B cell (primary cell): ENCODE measurements around the gene SLC25A4. TPM values are rescaled to one million over a fixed set of nuclear protein-coding genes. Genes with fewer than 3 reads are reported as not detected.

Experiments used
- ATAC-seq: fragments of 200-7000 bp; cut with Tn5 transposase; one replicate; pipeline ENCODE4 v1.10.0; 2021; ENCODE audit warnings: low read depth, mild to moderate bottlenecking, moderate number of reproducible peaks, moderate library complexity
- CTCF ChIA-PET: fragments of 350-600 bp; sonication (Branson Sonifier 250); formaldehyde crosslinking; loops from one replicate; lab custom pipeline; 2021; ENCODE audit warnings: antibody characterized with exemption, inconsistent platforms; lab: Charles Lee
- POLR2A ChIA-PET: fragments of 350-600 bp; sonication (Branson Sonifier 250); formaldehyde crosslinking; loops from one replicate; lab custom pipeline; 2021; ENCODE audit warnings: antibody characterized with exemption; lab: Charles Lee
- DNase-seq: peaks from one replicate; pipeline ENCODE4 v3.0.0; 2013
- H2AFZ ChIP-seq: 2 replicates; pipeline ENCODE4 v1.6.1; 2012; ENCODE audit warnings: mild to moderate bottlenecking, low read depth, low read length; ENCODE audit not compliant: insufficient read depth, poor library complexity, severe bottlenecking
- H3K27ac ChIP-seq, 2 donors: 1 replicate in 1 of 2; 2 replicates in 1 of 2; pipeline ENCODE4 v1.5.1; 2012 to 2013; ENCODE audit warnings: low read length in 2 of 2, mild to moderate bottlenecking in 2 of 2, moderate library complexity in 1 of 2
- H3K27me3 ChIP-seq, 4 experiments: fragments of 200-600 bp in 1 of 4; sonication (generic) in 1 of 4; replicated peaks in 1 of 4; 1 replicate in 2 of 4; 2 replicates in 2 of 4; pipeline versions ENCODE4 v1.6.1 to v1.7.0; 2013 to 2016; ENCODE audit warnings: low read length in 3 of 4, mild to moderate bottlenecking in 2 of 4, mixed read lengths in 1 of 4, moderate library complexity in 1 of 4; ENCODE audit not compliant: insufficient read depth in 4 of 4, control insufficient read depth in 3 of 4; ENCODE audit errors: control extremely low read depth in 1 of 4
- H3K36me3 ChIP-seq, 2 experiments: replicated peaks in 1 of 2; 1 replicate in 1 of 2; 2 replicates in 1 of 2; pipeline versions ENCODE4 v1.6.1 to v1.7.1; 2013; ENCODE audit warnings: low read length in 1 of 2; ENCODE audit not compliant: insufficient read depth in 2 of 2, control insufficient read depth in 1 of 2; ENCODE audit errors: control extremely low read depth in 1 of 2, extremely low read depth in 1 of 2
- H3K4me1 ChIP-seq, 2 donors: fragments of 200-600 bp in 1 of 2; sonication (generic) in 1 of 2; 1 replicate in 1 of 2; 2 replicates in 1 of 2; pipeline versions ENCODE4 v1.5.1 to v1.6.1; 2013 to 2017; ENCODE audit warnings: low read length in 2 of 2; ENCODE audit not compliant: control insufficient read depth in 2 of 2, insufficient read depth in 2 of 2
- H3K4me2 ChIP-seq: replicated peaks from 2 replicates; pipeline ENCODE3; 2012; ENCODE audit warnings: mild to moderate bottlenecking, low read depth, low read length; ENCODE audit not compliant: poor library complexity, severe bottlenecking
- H3K4me3 ChIP-seq, 5 experiments: fragments of 200-600 bp in 1 of 5; sonication (generic) in 1 of 5; 1 replicate in 3 of 5; 2 replicates in 2 of 5; pipeline versions ENCODE4 v1.5.1 to v1.7.0; 2011 to 2016; ENCODE audit warnings: low read length in 4 of 5, mild to moderate bottlenecking in 4 of 5, low read depth in 2 of 5, control low read depth in 1 of 5, moderate library complexity in 1 of 5; ENCODE audit not compliant: insufficient read depth in 1 of 5; ENCODE audit errors: control extremely low read depth in 1 of 5, extremely low read depth in 1 of 5
- H3K79me2 ChIP-seq: fragments of 200-600 bp; sonication (generic); one replicate; pipeline ENCODE4 v1.6.0; 2016; ENCODE audit warnings: low read length; ENCODE audit not compliant: control insufficient read depth, insufficient read depth
- H3K9ac ChIP-seq: fragments of 200-600 bp; sonication (generic); 2 replicates; pipeline ENCODE4 v1.6.1; 2017; ENCODE audit warnings: mild to moderate bottlenecking, low read length, moderate library complexity
- H3K9me3 ChIP-seq, 3 donors: one replicate each; pipeline versions ENCODE4 v1.6.1 to v1.7.1; 2013; ENCODE audit warnings: low read length in 2 of 3; ENCODE audit not compliant: control insufficient read depth in 2 of 3, insufficient read depth in 1 of 3; ENCODE audit errors: control extremely low read depth in 1 of 3
- H4K20me1 ChIP-seq: 2 replicates; pipeline ENCODE4 v1.6.0; 2012; ENCODE audit warnings: mild to moderate bottlenecking, low read length; ENCODE audit not compliant: insufficient read depth, control insufficient read depth, poor library complexity, severe bottlenecking
- H3K27ac Mint-ChIP-seq: one replicate; pipeline ENCODE4 v1.8.0; 2021; ENCODE audit warnings: mixed read lengths
- H3K27me3 Mint-ChIP-seq: one replicate; pipeline ENCODE4 v1.8.0; 2021; ENCODE audit warnings: mixed read lengths
- H3K4me1 Mint-ChIP-seq: one replicate; pipeline ENCODE4 v1.8.0; 2021; ENCODE audit warnings: mixed read lengths
- H3K4me3 Mint-ChIP-seq: one replicate; pipeline ENCODE4 v1.8.0; 2021; ENCODE audit warnings: mixed read lengths
- H3K9me3 Mint-ChIP-seq: one replicate; pipeline ENCODE4 v1.8.0; 2022; ENCODE audit warnings: mixed read lengths; ENCODE audit not compliant: insufficient read depth
- EZH2 ChIP-seq: IDR thresholded peaks from 2 replicates; pipeline ENCODE4 v1.6.1; 2012; ENCODE audit warnings: borderline replicate concordance, low read depth, mild to moderate bottlenecking, moderate library complexity, low read length; ENCODE audit not compliant: insufficient read depth, poor library complexity, severe bottlenecking
- WGBS: methylation state at CpG from one replicate; pipeline ENCODE4 v1.1.5; 2013; ENCODE audit warnings: missing lambda C conversion rate; ENCODE audit not compliant: insufficient coverage; 5-methylcytosine and 5-hydroxymethylcytosine counted together
- intact Hi-C: fragments of 100-400 bp; cut with micrococcal nuclease; formaldehyde crosslinking; loops from one replicate; pipeline ENCODE4 v1.10.0; 2022
- polyA plus RNA-seq: library from polyadenylated mRNA; depleted of rRNA; stranded (reverse); fragments of >200 nt; gene quantifications from 2 replicates; pipeline ENCODE4 v1.2.3, GENCODE V29; 2012
- total RNA-seq, 2 donors: library from RNA; stranded (reverse); fragments of 120-200 nt in 1 of 2; gene quantifications; 1 replicate in 1 of 2; 2 replicates in 1 of 2; pipeline versions ENCODE4 v1.2.3 to v1.2.4, GENCODE V29; 2013 to 2022
- TF ChIP-seq, protein P1 (sequence below): fragments of 200-600 bp; IDR thresholded peaks from one replicate; pipeline ENCODE4 v1.8.0; 2022; ENCODE audit warnings: antibody characterized with exemption, mild to moderate bottlenecking

SLC25A4 gene
- total and polyA plus RNA-seq, 2 donors (not counting 1 experiment from before 2014, with no cell fraction given) = 7.3 to 11.7 TPM

DNA sequence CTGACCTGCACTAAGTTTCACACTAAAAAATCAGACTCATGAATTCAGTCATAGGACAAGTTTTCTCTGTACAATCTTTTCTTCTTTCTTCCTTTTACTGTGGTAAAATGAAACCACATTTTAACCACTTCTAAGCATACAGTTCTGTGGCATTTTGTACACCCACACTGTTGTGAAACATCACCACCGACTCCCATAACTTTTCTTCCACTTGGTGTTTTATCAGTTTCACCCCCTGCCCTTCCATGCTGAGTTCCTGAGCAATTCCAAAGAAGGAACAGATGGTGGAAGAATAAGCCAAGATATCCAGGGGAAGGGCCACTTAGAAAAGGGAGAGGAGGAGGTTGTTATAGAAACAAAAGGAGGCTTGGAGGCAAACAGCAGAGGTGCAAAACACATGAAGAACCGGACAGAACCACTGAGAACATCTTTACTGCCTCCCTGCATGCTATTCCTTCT, 22.6 kb downstream of the SLC25A4 start:
- no peak overlapping the region for H3K4me2 ChIP-seq
- no peak overlapping the region for H3K27ac ChIP-seq
- ATAC-seq = no peak
- DNase-seq = no peak
- Mint-ChIP-seq H3K27ac (no peak overlapping the region), H3K9me3 (no peaks in the 10 kb centered on the region), H3K27me3 (no peaks in the 10 kb centered on the region), H3K4me1 (peaks cover 10% of the 10 kb centered on the region), H3K4me3 (no peak overlapping the region)
- H3K36me3 ChIP-seq = peaks cover 0 to 47% of the 10 kb centered on the region in 2 experiments
- peaks cover 5% of the 10 kb centered on the region for H3K79me2 ChIP-seq
- H3K9ac ChIP-seq = no peak overlapping the region
- intact Hi-C loops = no loop called here
- no peak overlapping the region for H2AFZ ChIP-seq
- no peaks in the 10 kb centered on the region for H3K4me1 ChIP-seq
- no peaks in the 10 kb centered on the region for H4K20me1 ChIP-seq
- CTCF ChIA-PET = interaction anchor here (1.4 kb wide), 1 partner anchor 18 kb away, joined by 3 read pairs; no protein-coding TSS in a partner anchor
- no peak for TF ChIP-seq EZH2
- TF ChIP-seq, protein P1, sequence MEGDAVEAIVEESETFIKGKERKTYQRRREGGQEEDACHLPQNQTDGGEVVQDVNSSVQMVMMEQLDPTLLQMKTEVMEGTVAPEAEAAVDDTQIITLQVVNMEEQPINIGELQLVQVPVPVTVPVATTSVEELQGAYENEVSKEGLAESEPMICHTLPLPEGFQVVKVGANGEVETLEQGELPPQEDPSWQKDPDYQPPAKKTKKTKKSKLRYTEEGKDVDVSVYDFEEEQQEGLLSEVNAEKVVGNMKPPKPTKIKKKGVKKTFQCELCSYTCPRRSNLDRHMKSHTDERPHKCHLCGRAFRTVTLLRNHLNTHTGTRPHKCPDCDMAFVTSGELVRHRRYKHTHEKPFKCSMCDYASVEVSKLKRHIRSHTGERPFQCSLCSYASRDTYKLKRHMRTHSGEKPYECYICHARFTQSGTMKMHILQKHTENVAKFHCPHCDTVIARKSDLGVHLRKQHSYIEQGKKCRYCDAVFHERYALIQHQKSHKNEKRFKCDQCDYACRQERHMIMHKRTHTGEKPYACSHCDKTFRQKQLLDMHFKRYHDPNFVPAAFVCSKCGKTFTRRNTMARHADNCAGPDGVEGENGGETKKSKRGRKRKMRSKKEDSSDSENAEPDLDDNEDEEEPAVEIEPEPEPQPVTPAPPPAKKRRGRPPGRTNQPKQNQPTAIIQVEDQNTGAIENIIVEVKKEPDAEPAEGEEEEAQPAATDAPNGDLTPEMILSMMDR = no peak
- WGBS = no CpG with 5 or more reads among the region's 2 CpGs
- no peaks in the 10 kb centered on the region for H3K27me3 ChIP-seq
- POLR2A ChIA-PET = no interaction called here
- H3K9me3 ChIP-seq = no peaks in the 10 kb centered on the region
- no peak overlapping the region for H3K4me3 ChIP-seq

- peaks cover 5% of the 10 kb centered on the region for H3K79me2 ChIP-seq
- Mint-ChIP-seq H3K4me3 (no peak overlapping the region), H3K4me1 (peaks cover 20% of the 10 kb centered on the region), H3K27me3 (no peaks in the 10 kb centered on the region), H3K27ac (no peak overlapping the region), H3K9me3 (no peaks in the 10 kb centered on the region)
- ATAC-seq = no peak
- POLR2A ChIA-PET = no interaction called here
- DNase-seq = no peak
- CTCF ChIA-PET = interaction anchor here (1.1 to 1.4 kb wide), 2 partner anchors 16 to 18 kb away, joined by 3 read pairs; no protein-coding TSS in a partner anchor
- H3K27ac ChIP-seq = no peak overlapping the region
- peaks cover 10 to 11% of the 10 kb centered on the region in 2 donors for H3K4me1 ChIP-seq
- peaks cover 1 to 34% of the 10 kb centered on the region in 2 experiments for H3K36me3 ChIP-seq
- 100% methylated on average over 5 of the region's 9 CpGs for WGBS
- no peaks in the 10 kb centered on the region for H3K9me3 ChIP-seq
- no peaks in the 10 kb centered on the region for H4K20me1 ChIP-seq
- H3K27me3 ChIP-seq = no peaks in the 10 kb centered on the region
- no peak for TF ChIP-seq EZH2
- TF ChIP-seq, protein P1 = no peak
- no peak overlapping the region for H3K9ac ChIP-seq
- H2AFZ ChIP-seq = no peak overlapping the region
- intact Hi-C loops = no loop called here
- H3K4me3 ChIP-seq = no peak overlapping the region
- no peak overlapping the region for H3K4me2 ChIP-seq
Observed at GRCh38 chr4:185167234-185167633, 24.2 kb downstream of the SLC25A4 start.
